SJSA1 (cell line): ENCODE data around the gene CPSF4L. TPM values are rescaled to one million over a fixed set of nuclear protein-coding genes. Genes with fewer than 3 reads are reported as not detected.
A peak's percentile ranks its signal among the peaks of the same experiment; 100 is the strongest.
"Not testable (repeated sequence)": the region's sequence is repeated elsewhere in the genome, so short reads cannot be mapped to it uniquely, and the experiment has no call there.

Source experiments
- DNase-seq, 2 experiments: peaks; one replicate each; pipeline ENCODE4 v3.0.0-alpha.2; 2015 to 2020; ENCODE audit warnings: low spot score in 2 of 2, low read depth in 1 of 2
- H3K27ac ChIP-seq: fragments of 250-450 bp; sonication (Bioruptor Pico); 2 replicates; pipeline ENCODE4 v1.5.1; 2020; ENCODE audit warnings: mild to moderate bottlenecking, moderate library complexity
- H3K27me3 ChIP-seq: fragments of 250-450 bp; sonication (Bioruptor Pico); replicated peaks from 2 replicates; pipeline ENCODE4 v1.5.1; 2020; ENCODE audit warnings: mild to moderate bottlenecking, moderate library complexity
- H3K36me3 ChIP-seq: fragments of 250-450 bp; sonication (Bioruptor Pico); 2 replicates; pipeline ENCODE4 v1.5.1; 2020; ENCODE audit warnings: mild to moderate bottlenecking
- H3K4me1 ChIP-seq: fragments of 250-450 bp; sonication (Bioruptor Pico); replicated peaks from 2 replicates; pipeline ENCODE4 v1.6.1; 2021; ENCODE audit warnings: mild to moderate bottlenecking
- H3K4me3 ChIP-seq: fragments of 250-450 bp; sonication (Bioruptor Pico); 2 replicates; pipeline ENCODE4 v1.5.1; 2020; ENCODE audit warnings: mild to moderate bottlenecking
- H3K9me3 ChIP-seq: fragments of 250-450 bp; sonication (Bioruptor Pico); replicated peaks from 2 replicates; pipeline ENCODE4 v1.5.1; 2020; ENCODE audit warnings: mild to moderate bottlenecking
- total RNA-seq: library from RNA; depleted of rRNA; stranded (reverse); fragments of >200 nt; shearing (Covaris generic); gene quantifications from 2 replicates; pipeline ENCODE4 v1.2.3, GENCODE V29; 2014

Gene CPSF4L
- total RNA-seq, 1 experiment from 2014 or later = 0.21 TPM

- no peaks in the 10 kb centered on the region for H3K9me3 ChIP-seq
- peaks cover 6% of the 10 kb centered on the region for H3K4me1 ChIP-seq
- DNase-seq = no peak
- H3K36me3 ChIP-seq = no peaks in the 10 kb centered on the region
- H3K27ac ChIP-seq = no peak overlapping the region
- no peaks in the 10 kb centered on the region for H3K27me3 ChIP-seq
- H3K4me3 ChIP-seq = no peak overlapping the region
These were observed 7.6 kb upstream of the CPSF4L start for GRCh38 chr17:73269329-73269615.

GRCh38 chr17:73268582-73269328 is 7.1 kb upstream of the CPSF4L start:
- no peak for DNase-seq
- Histone ChIP-seq H3K27ac (no peak overlapping the region), H3K27me3 (no peaks in the 10 kb centered on the region), H3K9me3 (no peaks in the 10 kb centered on the region), H3K4me1 (peaks cover 10% of the 10 kb centered on the region), H3K36me3 (no peaks in the 10 kb centered on the region), H3K4me3 (no peak overlapping the region)

GRCh38 chr17:73267648-73268537 is 6.2 kb upstream of the CPSF4L start:
- H3K4me1 ChIP-seq = peaks cover 18% of the 10 kb centered on the region
- H3K27ac ChIP-seq = no peak overlapping the region
- H3K4me3 ChIP-seq = no peak overlapping the region
- no peaks in the 10 kb centered on the region for H3K27me3 ChIP-seq
- DNase-seq = no peak
- H3K36me3 ChIP-seq = no peaks in the 10 kb centered on the region
- no peaks in the 10 kb centered on the region for H3K9me3 ChIP-seq

- H3K36me3 ChIP-seq = no peaks in the 10 kb centered on the region
- no peaks in the 10 kb centered on the region for H3K27me3 ChIP-seq
- no peaks in the 10 kb centered on the region for H3K9me3 ChIP-seq
- no peak overlapping the region for H3K27ac ChIP-seq
- no peak overlapping the region for H3K4me3 ChIP-seq
- peaks cover 29% of the 10 kb centered on the region for H3K4me1 ChIP-seq
- no peak for DNase-seq
These were observed 5.1 kb upstream of the CPSF4L start for GRCh38 chr17:73266796-73267195.

- Histone ChIP-seq H3K9me3 (no peaks in the 10 kb centered on the region), H3K4me3 (no peak overlapping the region), H3K27me3 (no peaks in the 10 kb centered on the region), H3K27ac (no peak overlapping the region), H3K4me1 (peaks cover 38% of the 10 kb centered on the region), H3K36me3 (no peaks in the 10 kb centered on the region)
- peak in 1 of 2 experiments; percentile 36 for DNase-seq
These were observed 4.3 kb upstream of the CPSF4L start for GRCh38 chr17:73265646-73266640.

- peaks cover 40% of the 10 kb centered on the region for H3K4me1 ChIP-seq
- not testable (repeated sequence) for H3K36me3 ChIP-seq, DNase-seq, H3K27me3 ChIP-seq, H3K27ac ChIP-seq, H3K4me3 ChIP-seq, H3K9me3 ChIP-seq
These were observed 2.8 kb upstream of the CPSF4L start for GRCh38 chr17:73264448-73264847.

- DNase-seq = no peak
- no peaks in the 10 kb centered on the region for H3K27me3 ChIP-seq
These were observed 1.3 kb upstream of the CPSF4L start for GRCh38 chr17:73262676-73263642.

GRCh38 chr17:73261952-73262675 is 434 bp upstream of the CPSF4L start:
- H3K27me3 ChIP-seq = no peaks in the 10 kb centered on the region
- peaks cover 45% of the 10 kb centered on the region for H3K4me1 ChIP-seq
- H3K4me3 ChIP-seq = peak overlapping the region; percentile 8
- H3K27ac ChIP-seq = peak overlapping the region; percentile 95
- no peaks in the 10 kb centered on the region for H3K9me3 ChIP-seq
- peak; percentile 95 to 99 for DNase-seq
- no peaks in the 10 kb centered on the region for H3K36me3 ChIP-seq

More at GRCh38 chr17:73262676-73263642, 1.3 kb upstream of the CPSF4L start:
- H3K36me3 ChIP-seq = no peaks in the 10 kb centered on the region
- peak overlapping the region; percentile 95 for H3K27ac ChIP-seq
- H3K4me1 ChIP-seq = peaks cover 40% of the 10 kb centered on the region
- H3K9me3 ChIP-seq = no peaks in the 10 kb centered on the region
- H3K4me3 ChIP-seq = no peak overlapping the region

GRCh38 chr17:73257516-73257915 is 4.2 kb downstream of the CPSF4L start:
- Histone ChIP-seq H3K9me3 (no peaks in the 10 kb centered on the region), H3K36me3 (no peaks in the 10 kb centered on the region), H3K4me3 (no peak overlapping the region), H3K27ac (no peak overlapping the region), H3K4me1 (peaks cover 39% of the 10 kb centered on the region), H3K27me3 (no peaks in the 10 kb centered on the region)
- DNase-seq = no peak

- H3K9me3 ChIP-seq = no peaks in the 10 kb centered on the region
- no peak overlapping the region for H3K4me3 ChIP-seq
- 0 out of 2 replicates have a peak overlapping the region, but pooled peaks have one; percentile 5 for H3K27ac ChIP-seq
- peaks cover 26% of the 10 kb centered on the region for H3K4me1 ChIP-seq
- no peak for DNase-seq
- no peaks in the 10 kb centered on the region for H3K27me3 ChIP-seq
- no peaks in the 10 kb centered on the region for H3K36me3 ChIP-seq
These were observed 5.5 kb downstream of the CPSF4L start for GRCh38 chr17:73256220-73256619.

GRCh38 chr17:73255671-73256181 is 6.0 kb downstream of the CPSF4L start:
- no peaks in the 10 kb centered on the region for H3K36me3 ChIP-seq
- H3K27ac ChIP-seq = no peak overlapping the region
- no peak overlapping the region for H3K4me3 ChIP-seq
- H3K27me3 ChIP-seq = no peaks in the 10 kb centered on the region
- no peaks in the 10 kb centered on the region for H3K9me3 ChIP-seq
- H3K4me1 ChIP-seq = peaks cover 21% of the 10 kb centered on the region
- DNase-seq = peak; percentile 68 to 82

GRCh38 chr17:73251871-73252270 is 9.8 kb downstream of the CPSF4L start:
- H3K36me3 ChIP-seq = peaks cover 11% of the 10 kb centered on the region
- DNase-seq = no peak
- no peak overlapping the region for H3K27ac ChIP-seq
- no peak overlapping the region for H3K4me3 ChIP-seq
- no peaks in the 10 kb centered on the region for H3K27me3 ChIP-seq
- no peaks in the 10 kb centered on the region for H3K9me3 ChIP-seq
- peaks cover 13% of the 10 kb centered on the region for H3K4me1 ChIP-seq
